ENCODE measurements around the gene MOGAT2. TPM values are rescaled to one million over a fixed set of nuclear protein-coding genes. Genes with fewer than 3 reads are reported as not detected.
"Not testable (repeated sequence)": the region's sequence is repeated elsewhere in the genome, so short reads cannot be mapped to it uniquely, and the experiment has no call there.

Gene MOGAT2
- total and polyA plus RNA-seq, 4 experiments from 2014 or later: not detected

DNA sequence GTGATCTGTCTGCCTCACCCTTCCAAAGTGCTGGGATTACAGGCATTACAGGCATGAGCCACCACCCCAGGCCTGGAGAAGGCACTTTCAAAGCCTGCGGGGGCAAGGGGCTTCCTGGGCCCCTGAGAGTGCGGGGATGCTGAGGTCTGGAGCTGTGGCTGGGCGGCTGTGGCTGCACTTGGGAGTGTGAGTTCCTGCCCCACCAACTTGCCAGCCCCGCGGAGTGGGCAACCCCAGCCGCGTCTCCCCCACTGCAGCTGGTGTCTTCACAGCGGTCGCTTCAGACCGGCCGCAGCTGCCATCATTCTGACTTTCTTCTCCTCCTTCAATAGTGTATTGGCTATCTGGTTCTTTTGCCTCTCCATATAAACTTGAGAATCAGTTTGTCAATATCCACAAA lies 38.1 kb upstream of the MOGAT2 start:
- DNase-seq: no peak
- peaks cover 20 to 22% of the 10 kb centered on the region in 2 donors for H3K27me3 Mint-ChIP-seq
- no peak overlapping the region for H3K4me3 Mint-ChIP-seq
- H3K9me3 Mint-ChIP-seq: peaks cover 0 to 13% (median 8%) of the 10 kb centered on the region in 8 donors
- Histone ChIP-seq H3K27ac (ENCODE audit: low read depth, low read length) (no peak overlapping the region), H3K4me1 (ENCODE audit: insufficient read depth, low read length) (no peaks in the 10 kb centered on the region), H3K4me3 (ENCODE audit: low read length in 2 of 2) (no peak overlapping the region), H3K36me3 (ENCODE audit: insufficient read depth, low read length) (no peaks in the 10 kb centered on the region), H3K27me3 (ENCODE audit: insufficient read depth, low read length) (no peaks in the 10 kb centered on the region), H3K9me3 (ENCODE audit: control insufficient read depth in 1 of 2, low read length in 2 of 2) (no peaks in the 10 kb centered on the region)
- intact Hi-C loops (cut with micrococcal nuclease): no loop called here
- H3K27ac Mint-ChIP-seq: no peak overlapping the region
- ChIA-PET POLR2A (ENCODE audit: partially characterized antibody) (no interaction called here), CTCF (ENCODE audit: partially characterized antibody) (no interaction called here)
- H3K4me1 Mint-ChIP-seq: no peaks in the 10 kb centered on the region
- H3K36me3 Mint-ChIP-seq: no peaks in the 10 kb centered on the region

DNA sequence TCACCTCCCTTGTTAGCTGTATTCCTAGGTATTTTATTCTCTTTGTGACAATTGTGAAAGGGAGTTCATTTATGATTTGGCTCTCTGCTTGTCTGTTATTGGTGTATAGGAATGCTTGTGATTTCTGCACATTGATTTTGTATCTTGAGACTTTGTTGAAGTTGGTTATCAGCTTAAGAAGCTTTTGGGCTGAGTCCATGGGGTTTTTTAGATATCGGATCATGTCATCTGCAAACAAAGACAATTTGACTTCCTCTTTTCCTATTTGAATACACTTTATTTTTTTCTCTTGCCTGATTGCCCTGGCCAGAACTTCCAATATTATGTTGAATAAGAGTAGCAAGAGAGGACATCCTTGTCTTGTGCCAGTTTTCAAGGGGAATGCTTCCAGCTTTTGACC lies 33.8 kb upstream of the MOGAT2 start:
- intact Hi-C loops (cut with micrococcal nuclease); H3K4me1 Mint-ChIP-seq; POLR2A ChIA-PET (ENCODE audit: partially characterized antibody); H3K4me1 ChIP-seq (ENCODE audit: insufficient read depth, low read length); H3K36me3 Mint-ChIP-seq; H3K4me3 Mint-ChIP-seq; H3K27ac Mint-ChIP-seq; H3K9me3 ChIP-seq (ENCODE audit: control insufficient read depth in 1 of 2, low read length in 2 of 2); H3K27me3 ChIP-seq (ENCODE audit: insufficient read depth, low read length); DNase-seq; H3K27ac ChIP-seq (ENCODE audit: low read depth, low read length); H3K4me3 ChIP-seq (ENCODE audit: low read length in 2 of 2); H3K36me3 ChIP-seq (ENCODE audit: insufficient read depth, low read length); CTCF ChIA-PET (ENCODE audit: partially characterized antibody): not testable (repeated sequence)
- Mint-ChIP-seq H3K27me3 (peaks cover 39 to 43% of the 10 kb centered on the region in 2 donors), H3K9me3 (peaks cover 9 to 39% (median 32%) of the 10 kb centered on the region in 8 donors)

DNA sequence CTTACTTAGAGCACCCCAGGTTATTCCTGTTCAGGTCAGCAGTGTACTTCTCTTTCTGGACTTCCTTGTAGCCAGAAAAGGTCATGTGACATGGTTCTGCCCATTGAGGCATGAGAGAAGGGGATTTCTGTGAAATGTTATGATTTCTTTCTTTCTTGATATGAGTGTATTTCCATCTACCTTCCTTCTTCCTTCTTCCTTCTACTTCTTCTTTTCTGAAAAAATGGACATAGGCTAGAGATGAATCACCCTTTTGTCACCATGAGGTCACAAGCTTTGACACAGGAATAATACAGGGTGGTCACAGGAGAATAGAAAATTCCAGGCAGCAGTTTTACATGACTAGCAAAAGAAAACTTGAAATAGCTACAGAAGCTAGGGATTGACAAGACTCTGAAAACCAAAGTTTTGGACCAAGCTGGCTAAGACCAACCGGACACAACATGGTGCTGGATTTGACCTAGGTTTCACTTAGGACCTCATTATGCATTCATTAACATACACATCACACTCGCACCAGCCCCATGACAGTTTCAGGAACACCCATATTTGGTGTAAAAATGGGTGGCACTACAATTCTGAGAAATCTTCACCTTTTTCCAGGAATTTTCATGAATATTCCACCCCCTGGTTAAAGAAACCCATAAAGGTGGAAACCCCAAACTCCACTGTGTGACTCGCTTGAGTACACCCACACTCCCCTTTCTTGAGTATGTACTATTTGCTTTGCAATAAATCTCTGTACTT lies 27.6 kb upstream of the MOGAT2 start:
- H3K4me3 ChIP-seq (ENCODE audit: low read length in 2 of 2): no peak overlapping the region
- Mint-ChIP-seq H3K27me3 (peaks cover 43 to 49% of the 10 kb centered on the region in 2 donors), H3K4me3 (no peak overlapping the region), H3K4me1 (peaks cover 0 to 2% (median 0%) of the 10 kb centered on the region in 4 donors), H3K27ac (peak overlapping the region in 1 of 7 donors; percentile 60), H3K36me3 (peaks cover 8 to 9% of the 10 kb centered on the region in 2 donors), H3K9me3 (peaks cover 8 to 23% (median 20%) of the 10 kb centered on the region in 8 donors)
- no peaks in the 10 kb centered on the region for H3K36me3 ChIP-seq (ENCODE audit: insufficient read depth, low read length)
- DNase-seq: no peak
- ChIA-PET CTCF (ENCODE audit: partially characterized antibody) (no interaction called here), POLR2A (ENCODE audit: partially characterized antibody) (no interaction called here)
- H3K4me1 ChIP-seq (ENCODE audit: insufficient read depth, low read length): no peaks in the 10 kb centered on the region
- intact Hi-C loops (cut with micrococcal nuclease): no loop called here
- no peaks in the 10 kb centered on the region for H3K9me3 ChIP-seq (ENCODE audit: control insufficient read depth in 1 of 2, low read length in 2 of 2)
- H3K27ac ChIP-seq (ENCODE audit: low read depth, low read length): no peak overlapping the region
- no peaks in the 10 kb centered on the region for H3K27me3 ChIP-seq (ENCODE audit: insufficient read depth, low read length)

DNA sequence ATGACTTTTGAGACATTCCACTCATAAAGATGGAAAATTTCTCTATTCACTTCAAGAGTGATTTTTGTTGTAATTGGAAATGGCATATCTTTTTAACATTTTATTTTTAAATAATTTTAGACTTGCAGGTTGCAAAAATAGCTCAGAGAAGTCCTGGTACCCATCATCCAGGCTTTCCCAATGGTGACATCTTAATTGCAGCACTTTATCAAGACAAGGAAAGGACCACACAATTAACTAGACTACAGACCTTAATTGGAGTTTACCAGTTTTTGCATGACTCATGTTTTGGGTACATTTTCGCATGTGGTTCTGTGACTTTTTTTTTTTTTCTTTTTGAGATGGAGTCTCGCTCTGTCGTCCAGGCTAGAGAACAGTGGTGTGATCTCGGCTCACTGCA lies 25.8 kb upstream of the MOGAT2 start:
- H3K27me3 ChIP-seq (ENCODE audit: insufficient read depth, low read length): no peaks in the 10 kb centered on the region
- no peaks in the 10 kb centered on the region for H3K4me1 ChIP-seq (ENCODE audit: insufficient read depth, low read length)
- Mint-ChIP-seq H3K27me3 (peaks cover 40 to 47% of the 10 kb centered on the region in 2 donors), H3K4me3 (no peak overlapping the region), H3K9me3 (peaks cover 0 to 7% (median 3%) of the 10 kb centered on the region in 8 donors), H3K36me3 (peaks cover 0 to under 1% of the 10 kb centered on the region in 2 donors), H3K27ac (no peak overlapping the region), H3K4me1 (peaks cover 0 to 2% (median 0%) of the 10 kb centered on the region in 4 donors)
- no peaks in the 10 kb centered on the region for H3K9me3 ChIP-seq (ENCODE audit: control insufficient read depth in 1 of 2, low read length in 2 of 2)
- POLR2A ChIA-PET (ENCODE audit: partially characterized antibody): no interaction called here
- H3K4me3 ChIP-seq (ENCODE audit: low read length in 2 of 2): no peak overlapping the region
- H3K36me3 ChIP-seq (ENCODE audit: insufficient read depth, low read length): no peaks in the 10 kb centered on the region
- no peak overlapping the region for H3K27ac ChIP-seq (ENCODE audit: low read depth, low read length)
- no peak for DNase-seq
- CTCF ChIA-PET (ENCODE audit: partially characterized antibody): interaction anchor here (0.6 kb wide), 1 partner anchor 140 kb away, joined by 3 read pairs; no protein-coding TSS in a partner anchor
- intact Hi-C loops (cut with micrococcal nuclease): no loop called here

DNA sequence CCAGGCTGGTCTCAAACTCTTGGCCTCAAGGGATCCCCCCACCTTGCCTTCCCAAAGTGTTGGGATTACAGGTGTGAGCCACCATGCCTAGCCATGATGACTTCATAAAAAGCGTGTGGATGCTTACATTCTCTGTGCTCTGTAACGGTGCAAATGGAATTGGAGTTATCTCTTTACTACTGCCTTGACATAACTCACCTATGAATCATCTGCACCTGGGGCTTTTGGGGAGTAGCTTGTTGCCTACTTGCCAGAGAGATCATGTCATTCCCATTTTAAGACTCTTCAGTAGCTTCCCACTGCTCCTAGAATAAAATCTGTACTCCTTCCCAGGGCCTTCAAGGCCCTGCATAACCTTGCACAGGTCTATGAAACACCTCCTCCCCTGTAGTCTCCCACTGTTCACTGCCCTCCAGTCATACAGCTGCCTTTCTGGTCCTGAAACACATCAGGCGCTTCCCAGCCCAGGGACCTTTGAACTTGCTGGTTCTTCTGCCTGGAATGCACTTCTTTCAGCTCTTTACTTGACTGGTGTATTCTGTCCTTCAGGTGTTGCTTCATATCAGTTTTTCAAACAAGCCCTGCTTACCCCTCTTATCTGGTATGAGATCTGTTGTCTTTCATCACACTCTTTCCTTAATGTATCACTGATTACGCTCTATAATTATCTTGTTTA lies 19.6 kb upstream of the MOGAT2 start:
- POLR2A ChIA-PET (ENCODE audit: partially characterized antibody): no interaction called here
- no peak for DNase-seq
- H3K27me3 Mint-ChIP-seq: peaks cover 31 to 42% of the 10 kb centered on the region in 2 donors
- H3K9me3 Mint-ChIP-seq: peaks cover 0 to 3% (median 0%) of the 10 kb centered on the region in 8 donors
- no peak overlapping the region for H3K27ac Mint-ChIP-seq
- no peaks in the 10 kb centered on the region for H3K36me3 ChIP-seq (ENCODE audit: insufficient read depth, low read length)
- H3K27ac ChIP-seq (ENCODE audit: low read depth, low read length): no peak overlapping the region
- intact Hi-C loops (cut with micrococcal nuclease): no loop called here
- CTCF ChIA-PET (ENCODE audit: partially characterized antibody): interaction anchor here (1.5 to 1.6 kb wide), 2 partner anchors 8 to 14 kb away, joined by 3 to 8 read pairs; no protein-coding TSS in a partner anchor
- no peaks in the 10 kb centered on the region for H3K9me3 ChIP-seq (ENCODE audit: control insufficient read depth in 1 of 2, low read length in 2 of 2)
- H3K4me1 ChIP-seq (ENCODE audit: insufficient read depth, low read length): no peaks in the 10 kb centered on the region
- no peak overlapping the region for H3K4me3 Mint-ChIP-seq
- no peak overlapping the region for H3K4me3 ChIP-seq (ENCODE audit: low read length in 2 of 2)
- no peaks in the 10 kb centered on the region for H3K4me1 Mint-ChIP-seq
- no peaks in the 10 kb centered on the region for H3K27me3 ChIP-seq (ENCODE audit: insufficient read depth, low read length)
- H3K36me3 Mint-ChIP-seq: no peaks in the 10 kb centered on the region

DNA sequence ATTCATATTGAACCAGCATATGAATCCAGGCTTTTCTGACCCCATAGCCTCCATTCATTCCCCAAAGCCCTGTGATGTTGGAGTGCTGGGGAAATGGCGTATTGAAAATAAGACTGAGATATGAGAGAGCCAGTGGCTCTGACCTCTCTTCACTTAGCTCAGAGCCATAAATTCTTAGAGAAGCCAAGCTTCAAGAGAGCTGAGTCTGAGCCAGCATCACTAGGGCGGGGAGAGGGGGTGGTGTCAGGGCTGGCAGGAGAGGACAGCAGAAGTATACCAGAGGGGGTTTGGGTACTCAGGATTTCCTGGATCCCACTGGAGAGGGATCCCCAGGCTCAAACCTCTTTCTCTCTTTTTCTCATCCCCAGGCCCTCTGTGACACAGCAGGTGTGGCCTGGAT lies 16.7 kb upstream of the MOGAT2 start:
- Histone ChIP-seq H3K4me3 (ENCODE audit: low read length in 2 of 2) (no peak overlapping the region), H3K27me3 (ENCODE audit: insufficient read depth, low read length) (no peaks in the 10 kb centered on the region), H3K4me1 (ENCODE audit: insufficient read depth, low read length) (no peaks in the 10 kb centered on the region), H3K36me3 (ENCODE audit: insufficient read depth, low read length) (no peaks in the 10 kb centered on the region), H3K9me3 (ENCODE audit: control insufficient read depth in 1 of 2, low read length in 2 of 2) (no peaks in the 10 kb centered on the region), H3K27ac (ENCODE audit: low read depth, low read length) (no peak overlapping the region)
- H3K27ac Mint-ChIP-seq: no peak overlapping the region
- intact Hi-C loops (cut with micrococcal nuclease): no loop called here
- CTCF ChIA-PET (ENCODE audit: partially characterized antibody): no interaction called here
- H3K36me3 Mint-ChIP-seq: no peaks in the 10 kb centered on the region
- peaks cover 0 to 3% (median 0%) of the 10 kb centered on the region in 8 donors for H3K9me3 Mint-ChIP-seq
- no peak overlapping the region for H3K4me3 Mint-ChIP-seq
- POLR2A ChIA-PET (ENCODE audit: partially characterized antibody): no interaction called here
- peaks cover 0 to 5% (median 4%) of the 10 kb centered on the region in 4 donors for H3K4me1 Mint-ChIP-seq
- H3K27me3 Mint-ChIP-seq: peaks cover 20 to 27% of the 10 kb centered on the region in 2 donors
- DNase-seq: no peak

DNA sequence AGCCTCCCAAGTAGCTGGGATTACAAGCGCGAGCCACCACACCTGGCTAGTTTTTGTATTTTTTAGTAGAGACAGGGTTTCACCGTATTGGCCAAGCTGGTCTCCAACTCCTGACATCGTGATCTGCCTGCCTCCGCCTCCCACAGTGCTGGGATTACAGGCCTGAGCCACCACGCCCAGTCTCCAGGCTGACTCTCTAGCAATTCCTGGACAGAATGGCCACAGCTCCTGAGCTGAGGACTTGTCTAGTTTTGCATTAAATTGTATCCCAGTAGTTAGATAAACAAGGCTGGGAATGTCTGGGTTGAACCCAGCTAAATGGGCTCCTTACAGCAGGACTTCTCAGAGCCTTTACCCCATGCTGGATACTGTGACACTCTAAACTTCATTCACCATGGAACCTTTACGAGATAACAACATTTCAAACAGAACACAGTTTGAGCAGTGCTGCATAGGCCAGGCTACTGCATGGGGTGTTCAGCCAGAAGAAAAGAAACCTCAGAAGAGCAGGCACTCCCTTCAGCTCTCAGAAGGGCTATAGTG lies 13.9 kb upstream of the MOGAT2 start:
- Mint-ChIP-seq H3K36me3 (no peaks in the 10 kb centered on the region), H3K27ac (no peak overlapping the region), H3K4me1 (peaks cover 0 to 11% (median 4%) of the 10 kb centered on the region in 4 donors), H3K9me3 (no peaks in the 10 kb centered on the region), H3K27me3 (peaks cover 11 to 12% of the 10 kb centered on the region in 2 donors), H3K4me3 (no peak overlapping the region)
- H3K27ac ChIP-seq (ENCODE audit: low read depth, low read length): no peak overlapping the region
- ChIA-PET POLR2A (ENCODE audit: partially characterized antibody) (no interaction called here), CTCF (ENCODE audit: partially characterized antibody) (interaction anchor here (0.8 kb wide), 1 partner anchor 18 kb away, joined by 3 read pairs; no protein-coding TSS in a partner anchor)
- no peaks in the 10 kb centered on the region for H3K4me1 ChIP-seq (ENCODE audit: insufficient read depth, low read length)
- no peak for DNase-seq
- H3K9me3 ChIP-seq (ENCODE audit: control insufficient read depth in 1 of 2, low read length in 2 of 2): no peaks in the 10 kb centered on the region
- intact Hi-C loops (cut with micrococcal nuclease): no loop called here
- H3K4me3 ChIP-seq (ENCODE audit: low read length in 2 of 2): no peak overlapping the region
- no peaks in the 10 kb centered on the region for H3K27me3 ChIP-seq (ENCODE audit: insufficient read depth, low read length)
- no peaks in the 10 kb centered on the region for H3K36me3 ChIP-seq (ENCODE audit: insufficient read depth, low read length)

Data from CD4-positive, alpha-beta memory T cell (primary cell).